IMR-90 (cell line): ENCODE data around the gene DPF3. TPM values are rescaled to one million over a fixed set of nuclear protein-coding genes. Genes with fewer than 3 reads are reported as not detected.

Experiments
- ATAC-seq: fragments of 200-7000 bp; cut with Tn5 transposase; 2 replicates; pipeline ENCODE4 v1.9.1; 2020; ENCODE audit warnings: low read depth, mild to moderate bottlenecking, moderate library complexity
- BruUV-seq: library from RNA; stranded (reverse); fragments of 400-500 nt; replicated peaks from 2 replicates; lab custom pipeline; 2021; lab: Mats Ljungman, UMichigan
- CTCF ChIA-PET: fragments of 300-600 bp; formaldehyde crosslinking; extraction: SDS; loops from one replicate; lab custom pipeline; 2021; ENCODE audit warnings: antibody characterized with exemption; lab: Yijun Ruan, JAX
- POLR2A ChIA-PET: fragments of 300-600 bp; sonication (Branson Sonifier 250); formaldehyde crosslinking; loops from one replicate; lab custom pipeline; 2022; ENCODE audit warnings: antibody characterized with exemption; ENCODE audit not compliant: unreplicated experiment; lab: Charles Lee
- DNase-seq: peaks from one replicate; pipeline ENCODE4 v3.0.0; 2013
- H2AFZ ChIP-seq: replicated peaks from 2 replicates; pipeline ENCODE3; 2013; ENCODE audit warnings: low read length, mild to moderate bottlenecking; ENCODE audit not compliant: poor library complexity
- H2AK5ac ChIP-seq: 2 replicates; pipeline ENCODE4 v1.6.1; 2013; ENCODE audit warnings: low read depth, low read length, inconsistent platforms
- H2AK9ac ChIP-seq: replicated peaks from 2 replicates; pipeline ENCODE3; 2013; ENCODE audit warnings: mild to moderate bottlenecking, low read depth, low read length, moderate library complexity; ENCODE audit not compliant: poor library complexity
- H2BK120ac ChIP-seq: 2 replicates; pipeline ENCODE4 v1.6.1; 2013; ENCODE audit warnings: low read depth, low read length, inconsistent platforms
- H2BK15ac ChIP-seq: 3 replicates; pipeline ENCODE4 v1.6.1; 2013; ENCODE audit warnings: low read depth, low read length, inconsistent platforms
- H2BK20ac ChIP-seq: 2 replicates; pipeline ENCODE4 v1.6.1; 2013; ENCODE audit warnings: low read depth, mild to moderate bottlenecking, inconsistent platforms, low read length, moderate library complexity
- H2BK5ac ChIP-seq: 2 replicates; pipeline ENCODE4 v1.6.1; 2013; ENCODE audit warnings: mild to moderate bottlenecking, low read depth, low read length, inconsistent platforms; ENCODE audit not compliant: poor library complexity, severe bottlenecking
- H3K14ac ChIP-seq: replicated peaks from 2 replicates; pipeline ENCODE4 v1.6.1; 2013; ENCODE audit warnings: low read depth, low read length, inconsistent platforms
- H3K18ac ChIP-seq: 2 replicates; pipeline ENCODE4 v1.6.1; 2013; ENCODE audit warnings: low read depth, low read length, control low read depth
- H3K23ac ChIP-seq: 2 replicates; pipeline ENCODE4 v1.6.1; 2013; ENCODE audit warnings: low read depth, low read length, inconsistent platforms
- H3K27ac ChIP-seq: 2 replicates; pipeline ENCODE4 v1.5.1; 2013; ENCODE audit warnings: mild to moderate bottlenecking, control low read depth, low read length; ENCODE audit not compliant: insufficient read depth
- H3K27me3 ChIP-seq: 2 replicates; pipeline ENCODE4 v1.6.1; 2013; ENCODE audit warnings: low read length; ENCODE audit not compliant: control insufficient read depth, insufficient read depth
- H3K36me3 ChIP-seq: 2 replicates; pipeline ENCODE4 v1.6.1; 2013; ENCODE audit warnings: low read length, mixed read lengths; ENCODE audit not compliant: control insufficient read depth, insufficient read depth
- H3K4ac ChIP-seq: 2 replicates; pipeline ENCODE4 v1.6.1; 2013; ENCODE audit warnings: low read depth, low read length, inconsistent platforms
- H3K4me1 ChIP-seq: 2 replicates; pipeline ENCODE4 v1.6.1; 2013; ENCODE audit warnings: low read length, mixed read lengths; ENCODE audit not compliant: control insufficient read depth, insufficient read depth
- H3K4me2 ChIP-seq: 2 replicates; pipeline ENCODE4 v1.6.1; 2013; ENCODE audit warnings: low read depth, mild to moderate bottlenecking, control low read depth, low read length, moderate library complexity
- H3K4me3 ChIP-seq: 2 replicates; pipeline ENCODE4 v1.5.1; 2013; ENCODE audit warnings: low read depth, mild to moderate bottlenecking, control low read depth, low read length, moderate library complexity; ENCODE audit not compliant: insufficient read depth
- H3K56ac ChIP-seq: 2 replicates; pipeline ENCODE4 v1.6.1; 2013; ENCODE audit warnings: low read length, inconsistent platforms; ENCODE audit not compliant: insufficient read depth; ENCODE audit errors: extremely low read depth
- H3K79me1 ChIP-seq, 2 experiments: 2 replicates each; pipeline ENCODE4 v1.6.1; 2013; ENCODE audit warnings: low read length in 2 of 2, inconsistent platforms in 1 of 2, low read depth in 1 of 2
- H3K9ac ChIP-seq: 2 replicates; pipeline ENCODE4 v1.6.1; 2013; ENCODE audit warnings: low read depth, low read length, control low read depth
- H3K9me1 ChIP-seq: 2 replicates; pipeline ENCODE4 v1.6.1; 2013; ENCODE audit warnings: low read length, inconsistent platforms; ENCODE audit not compliant: insufficient read depth
- H3K9me3 ChIP-seq: 2 replicates; pipeline ENCODE4 v1.6.1; 2013; ENCODE audit warnings: low read length; ENCODE audit not compliant: control insufficient read depth, insufficient read depth
- H4K20me1 ChIP-seq: 2 replicates; pipeline ENCODE4 v1.6.1; 2013; ENCODE audit warnings: low read length, inconsistent platforms; ENCODE audit not compliant: insufficient read depth
- H4K5ac ChIP-seq: 2 replicates; pipeline ENCODE4 v1.6.1; 2013; ENCODE audit warnings: mild to moderate bottlenecking, low read depth, low read length, control low read depth
- H4K8ac ChIP-seq, 2 experiments: 2 replicates each; pipeline ENCODE4 v1.6.1; 2013; ENCODE audit warnings: low read depth in 2 of 2, low read length in 2 of 2, control low read depth in 1 of 2, inconsistent platforms in 1 of 2
- H4K91ac ChIP-seq: 2 replicates; pipeline ENCODE4 v1.6.1; 2013; ENCODE audit warnings: low read depth, low read length, inconsistent platforms; ENCODE audit not compliant: insufficient read depth
- POLR2A ChIP-seq: IDR thresholded peaks from 2 replicates; pipeline ENCODE4 v1.6.1; 2012; ENCODE audit warnings: mild to moderate bottlenecking, low read depth, low read length
- WGBS, 2 experiments: methylation state at CpG; one replicate each; pipeline versions ENCODE4 v1.1.5 to v1.1.7; 2013; ENCODE audit warnings: missing lambda C conversion rate in 2 of 2; ENCODE audit not compliant: insufficient read length in 1 of 2; ENCODE audit errors: extremely low coverage in 2 of 2; 5-methylcytosine and 5-hydroxymethylcytosine counted together
- dilution Hi-C: fragments of 300-500 bp; cut with HindIII; formaldehyde crosslinking; loops from one replicate; pipeline ENCODE4 v1.14.3; 2018; ENCODE audit warnings: low sequenced_read_pairs; ENCODE audit not compliant: unreplicated experiment
- in situ Hi-C: fragments of 300-500 bp; cut with MboI; formaldehyde crosslinking; loops from 3 replicates; pipeline ENCODE4 v1.14.3; 2019; ENCODE audit warnings: low sequenced_read_pairs, inconsistent platforms, mixed read lengths
- intact Hi-C: fragments of 100-400 bp; cut with micrococcal nuclease; formaldehyde crosslinking; loops from 2 replicates; pipeline ENCODE4 v1.10.0; 2022
- polyA plus RNA-seq, 3 experiments: library from polyadenylated mRNA; depleted of rRNA; stranded (reverse); fragments of >200 nt; gene quantifications; 2 replicates each; pipeline ENCODE4 v1.2.3, GENCODE V29; 2012; ENCODE audit warnings: low replicate concordance in 1 of 3
- total RNA-seq: library from RNA; depleted of rRNA; stranded (reverse); fragments of >200 nt; gene quantifications from 2 replicates; pipeline ENCODE4 v1.2.3, GENCODE V29; 2012

Gene DPF3
- total and polyA plus RNA-seq, 2 of the 4 experiments (the other 2 are of a cell fraction) = 30.5 to 32.8 TPM

DNA sequence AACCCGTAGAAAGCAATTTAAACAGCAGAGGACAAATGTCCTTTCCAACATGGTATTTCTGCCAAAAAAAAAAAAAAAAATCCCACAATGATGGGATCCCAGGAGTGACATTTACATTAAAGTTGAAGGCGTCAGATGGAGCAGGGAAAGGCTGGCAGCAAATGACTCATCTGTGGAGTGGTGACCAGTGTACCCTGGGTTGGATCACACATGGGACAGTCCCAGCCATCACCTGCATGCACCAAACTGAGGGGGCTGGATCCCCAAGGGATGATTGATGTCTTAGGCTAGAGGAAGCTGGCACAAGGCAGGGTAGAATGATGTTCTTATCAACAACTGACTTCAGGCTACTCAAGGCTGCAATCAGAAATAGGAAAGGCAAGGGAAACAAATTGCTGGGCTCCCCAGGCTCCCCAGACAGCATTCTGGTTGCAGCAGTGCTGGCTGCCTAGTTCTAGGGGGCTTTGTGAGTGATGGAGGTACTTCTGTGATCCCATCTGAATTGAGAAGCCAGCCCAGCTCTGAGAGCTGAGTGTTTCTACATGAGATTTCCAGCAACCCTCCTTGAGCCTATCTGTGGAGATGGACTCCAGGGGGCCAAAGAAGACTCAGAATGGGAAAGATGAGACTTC is 117.9 kb downstream of the DPF3 start:
- ATAC-seq = no peak
- no peaks in the 10 kb centered on the region for H3K36me3 ChIP-seq
- dilution Hi-C loops = no loop called here

More for the DNA sequence above, 117.9 kb downstream of the DPF3 start:
- Histone ChIP-seq H4K91ac (no peak overlapping the region), H2BK20ac (no peak overlapping the region), H3K27ac (no peak overlapping the region), H2BK15ac (no peak overlapping the region), H3K9ac (no peak overlapping the region), H4K5ac (no peak overlapping the region), H2AFZ (no peak overlapping the region), H2AK9ac (peak overlapping the region; percentile 39), H3K18ac (no peak overlapping the region), H4K8ac (no peak overlapping the region), H2AK5ac (no peak overlapping the region), H3K14ac (0 out of 2 replicates have a peak overlapping the region, but pooled peaks have one; percentile 27), H3K9me1 (peaks cover 16% of the 10 kb centered on the region), H3K4ac (no peak overlapping the region), H2BK120ac (no peak overlapping the region), H4K20me1 (0 out of 2 replicates have a peak, but pooled peaks cover 11% of the 10 kb centered on the region), H3K9me3 (peaks cover 3% of the 10 kb centered on the region; the same call in 1 of the 2 replicates), H3K23ac (no peak overlapping the region), H3K4me1 (peaks cover 12% of the 10 kb centered on the region), H3K79me1 (peaks cover 45 to 80% of the 10 kb centered on the region in 2 experiments), H3K27me3 (no peaks in the 10 kb centered on the region), H3K4me2 (no peak overlapping the region), H3K56ac (no peak overlapping the region), H3K4me3 (no peak overlapping the region), H2BK5ac (no peak overlapping the region)
- BruUV-seq = no TSS peak
- no peak for TF ChIP-seq POLR2A
- in situ Hi-C loops = no loop called here
- intact Hi-C loops = no loop called here
- no peak for DNase-seq
- WGBS, 2 experiments = no CpG with 5 or more reads among the region's 2 CpGs
- POLR2A ChIA-PET = no interaction called here
- CTCF ChIA-PET = no interaction called here
